ENCODE data around the gene HCN4. TPM values are rescaled to one million over a fixed set of nuclear protein-coding genes. Genes with fewer than 3 reads are reported as not detected.

HCN4 gene
- total and polyA plus RNA-seq, 2 of the 8 experiments (the other 6 are each of a cell fraction or from before 2014, with no cell fraction given) = 3.7 to 8.5 TPM

DNA sequence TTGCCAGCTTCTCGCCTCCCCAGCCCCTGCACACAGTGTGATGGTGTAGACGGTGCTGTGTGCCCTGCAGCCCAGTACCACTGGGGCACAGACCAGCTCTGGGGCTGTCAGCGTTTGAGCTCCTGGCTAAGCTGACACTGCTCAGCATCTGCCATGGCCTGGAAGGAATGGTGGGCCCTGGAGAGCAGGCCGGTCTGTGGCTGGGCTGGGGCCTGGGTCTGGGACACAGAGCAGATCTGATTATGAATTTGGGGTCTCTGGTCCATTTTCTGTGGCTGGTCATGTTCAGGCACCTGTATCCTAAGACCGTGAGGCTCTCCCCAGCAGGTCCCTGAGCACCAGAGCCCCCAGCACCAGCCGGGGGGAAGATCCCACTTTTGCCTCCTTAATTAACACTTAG lies 34.7 kb downstream of the HCN4 start:
- H4K20me1 ChIP-seq (replicated peaks in 1 of 2; ENCODE audit: control insufficient read depth in 1 of 2, insufficient read depth in 2 of 2, low read length in 2 of 2) = peaks cover 2 to 4% of the 10 kb centered on the region in 2 experiments
- H2BK20ac ChIP-seq (ENCODE audit: low read length) = no peak overlapping the region
- no peaks in the 10 kb centered on the region for H3K9me3 ChIP-seq (ENCODE audit: insufficient read depth in 2 of 2, low read depth in 1 of 2, low read length in 1 of 2)
- peaks cover 8% of the 10 kb centered on the region for H3K79me1 ChIP-seq (ENCODE audit: low read depth, low read length)
- H3K56ac ChIP-seq (replicated peaks; ENCODE audit: insufficient read length, low read depth, low read length) = no peak overlapping the region
- no peak overlapping the region for H2BK120ac ChIP-seq (replicated peaks; ENCODE audit: low read depth, low read length)
- H3K18ac ChIP-seq (ENCODE audit: extremely low read depth, low read length) = no peak overlapping the region
- no peak overlapping the region for H2AK5ac ChIP-seq (ENCODE audit: low read depth, low read length)
- no peak overlapping the region for H2BK5ac ChIP-seq (ENCODE audit: low read depth, low read length)
- no peak overlapping the region for H2BK12ac ChIP-seq (ENCODE audit: low read depth, low read length)
- H3K4me2 ChIP-seq (ENCODE audit: insufficient read depth in 1 of 2, low read depth in 2 of 2, low read length in 2 of 2) = no peak overlapping the region
- no peak overlapping the region for H3K9ac ChIP-seq (replicated peaks in 1 of 4; ENCODE audit: extremely low read depth in 1 of 4, low read depth in 3 of 4, low read length in 3 of 4)
- no peak overlapping the region for H4K91ac ChIP-seq (replicated peaks; ENCODE audit: insufficient read length, low read length)
- peaks cover 0 to 8% of the 10 kb centered on the region in 2 experiments; a peak in 2 of 4 replicates for H3K79me2 ChIP-seq (ENCODE audit: control insufficient read depth in 1 of 2, insufficient read depth in 2 of 2, low read length in 2 of 2)
- peaks cover 0 to 8% (median 3%) of the 10 kb centered on the region in 4 experiments; a peak in 2 of 7 replicates for H3K4me1 ChIP-seq (replicated peaks in 1 of 4; ENCODE audit: control insufficient read depth in 3 of 4, insufficient read depth in 4 of 4, low read length in 3 of 4)
- H4K8ac ChIP-seq (ENCODE audit: extremely low read depth, insufficient read depth, low read length) = 0 out of 2 replicates have a peak overlapping the region, but pooled peaks have one; percentile 23
- H3K4ac ChIP-seq (replicated peaks; ENCODE audit: insufficient read length, low read depth, low read length) = no peak overlapping the region
- no peak overlapping the region for H3K14ac ChIP-seq (ENCODE audit: insufficient read length)
- no peak for FAIRE-seq
- no peak overlapping the region for H3K27ac ChIP-seq (ENCODE audit: low read depth, low read length)
- 80% methylated on average over 6 of the region's 6 CpGs; no CpG with 5 or more reads in 1 of the 2 experiments for WGBS, 2 experiments (ENCODE audit: extremely low coverage in 1 of 2, insufficient coverage in 1 of 2, insufficient read length in 1 of 2, insufficient replicate concordance in 2 of 2, low coverage in 1 of 2, low lambda C conversion rate in 2 of 2, missing lambda C conversion rate in 1 of 2)
- ChIA-PET CTCF (ENCODE audit: partially characterized antibody) (interaction anchor here (0.9 to 1.8 kb wide), 9 partner anchors 9 to 371 kb away, joined by 3 to 6 read pairs (median 4); no protein-coding TSS in a partner anchor), POLR2A (ENCODE audit: partially characterized antibody) (interaction anchor here (1.3 to 1.6 kb wide), 2 partner anchors 9 to 272 kb away, joined by 5 to 6 read pairs; no protein-coding TSS in a partner anchor)
- no peak overlapping the region for H2AFZ ChIP-seq (ENCODE audit: low read length)
- H3K36me3 ChIP-seq (ENCODE audit: control insufficient read depth in 2 of 4, insufficient read depth in 4 of 4, low read length in 3 of 4) = peaks cover 0 to 5% (median under 1%) of the 10 kb centered on the region in 4 experiments; a peak in 4 of 8 replicates
- H4K5ac ChIP-seq (ENCODE audit: insufficient read length, low read depth, low read length) = no peak overlapping the region
- TF ChIP-seq MAFK (IDR thresholded peaks at IDR 0.05; ENCODE audit: low read depth, low read length) (no peak), SUZ12 (IDR thresholded peaks at IDR 0.05; ENCODE audit: low read length) (no peak), KDM1A (IDR thresholded peaks at IDR 0.05; ENCODE audit: borderline replicate concordance, low read length) (no peak), GABPA (IDR thresholded peaks at IDR 0.05; ENCODE audit: borderline replicate concordance, insufficient read depth, low read length) (no peak), TEAD4 (IDR thresholded peaks at IDR 0.05; ENCODE audit: low read depth, low read length) (no peak), CBX5 (IDR thresholded peaks at IDR 0.05; ENCODE audit: low read depth, low read length) (no peak), POU5F1 (IDR thresholded peaks at IDR 0.05; ENCODE audit: low read depth, low read length) (no peak), SP1 (IDR thresholded peaks at IDR 0.05; ENCODE audit: low read depth, low read length) (no peak)
- TF ChIP-seq, protein P1, sequence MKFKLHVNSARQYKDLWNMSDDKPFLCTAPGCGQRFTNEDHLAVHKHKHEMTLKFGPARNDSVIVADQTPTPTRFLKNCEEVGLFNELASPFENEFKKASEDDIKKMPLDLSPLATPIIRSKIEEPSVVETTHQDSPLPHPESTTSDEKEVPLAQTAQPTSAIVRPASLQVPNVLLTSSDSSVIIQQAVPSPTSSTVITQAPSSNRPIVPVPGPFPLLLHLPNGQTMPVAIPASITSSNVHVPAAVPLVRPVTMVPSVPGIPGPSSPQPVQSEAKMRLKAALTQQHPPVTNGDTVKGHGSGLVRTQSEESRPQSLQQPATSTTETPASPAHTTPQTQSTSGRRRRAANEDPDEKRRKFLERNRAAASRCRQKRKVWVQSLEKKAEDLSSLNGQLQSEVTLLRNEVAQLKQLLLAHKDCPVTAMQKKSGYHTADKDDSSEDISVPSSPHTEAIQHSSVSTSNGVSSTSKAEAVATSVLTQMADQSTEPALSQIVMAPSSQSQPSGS (IDR thresholded peaks at IDR 0.05; ENCODE audit: low read length) = no peak
- H3K27me3 ChIP-seq (replicated peaks in 1 of 4; ENCODE audit: control insufficient read depth in 3 of 4, extremely low read depth in 1 of 4, insufficient read depth in 3 of 4, low read length in 3 of 4) = no peaks in the 10 kb centered on the region
- no peak for DNase-seq (ENCODE audit: low read depth in 1 of 2, low spot score in 2 of 2)
- no peak overlapping the region for H3K23ac ChIP-seq (ENCODE audit: insufficient read length)
- no peak overlapping the region for H3K4me3 ChIP-seq (ENCODE audit: extremely low read depth in 1 of 4, insufficient read depth in 2 of 4, low read depth in 3 of 4, low read length in 4 of 4)
- H2BK15ac ChIP-seq (ENCODE audit: low read length) = no peak overlapping the region
- H3K23me2 ChIP-seq (ENCODE audit: low read depth, low read length) = no peaks in the 10 kb centered on the region
